Erythroblast (primary cell): ENCODE measurements around the gene CACNB4.

Source experiments
- GATA1 ChIP-seq: IDR thresholded peaks from 2 replicates; pipeline ENCODE4 v1.6.1; 2011; ENCODE audit warnings: low read depth, mild to moderate bottlenecking, control low read depth, low read length, moderate library complexity
- POLR2A ChIP-seq: IDR thresholded peaks from 2 replicates; pipeline ENCODE4 v1.6.1; 2011; ENCODE audit warnings: mild to moderate bottlenecking, low read length

DNA sequence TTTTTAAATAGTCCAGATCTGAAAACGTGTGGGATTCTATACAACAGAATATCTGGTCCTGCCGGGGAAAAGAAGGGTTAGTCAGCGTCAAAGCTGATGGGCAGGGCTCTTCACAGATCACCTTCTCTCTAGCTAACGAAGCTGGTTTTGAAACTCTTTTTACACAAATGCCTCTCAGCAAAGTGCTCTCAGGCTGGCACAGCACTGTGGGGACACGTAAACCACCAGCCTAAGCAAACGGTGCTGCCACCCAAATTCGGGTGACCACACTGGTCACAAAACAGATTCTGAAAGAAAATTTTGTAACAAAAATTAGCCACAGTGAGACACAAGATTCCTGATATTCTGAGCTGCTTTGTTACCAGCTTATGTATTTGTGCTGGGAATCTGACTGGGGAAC, 217.5 kb downstream of the CACNB4 start:
- no peak for TF ChIP-seq POLR2A
- TF ChIP-seq GATA1: no peak
